ENCODE data around the gene CDK18.

GRCh38 chr1:205521686-205522085 is 17.2 kb downstream of the CDK18 start:
- TF ChIP-seq LEF1 (IDR thresholded peaks at IDR 0.05; ENCODE audit: borderline replicate concordance) (no peak), BHLHE40 (IDR thresholded peaks at IDR 0.05; ENCODE audit: borderline replicate concordance) (no peak), SP1 (IDR thresholded peaks at IDR 0.05) (no peak), ELF4 (IDR thresholded peaks at IDR 0.05) (no peak), FOXK2 (IDR thresholded peaks at IDR 0.05) (no peak)
